Measurements from ENCODE around the gene MSI2.
A peak's percentile ranks its signal among the peaks of the same experiment; 100 is the strongest.
"Not testable (repeated sequence)": the region's sequence is repeated elsewhere in the genome, so short reads cannot be mapped to it uniquely, and the experiment has no call there.

MSI2 gene

GRCh38 chr17:57290981-57291380, 34.7 kb downstream of the MSI2 start:
- no peak for DNase-seq (ENCODE audit: low read depth in 2 of 2)

GRCh38 chr17:57292091-57292490, 35.8 kb downstream of the MSI2 start:
- DNase-seq (ENCODE audit: low read depth in 2 of 2) = no peak

- DNase-seq (ENCODE audit: low read depth in 2 of 2) = no peak
Measured at GRCh38 chr17:57293077-57293476, 36.8 kb downstream of the MSI2 start.

GRCh38 chr17:57294101-57294500, 37.8 kb downstream of the MSI2 start:
- DNase-seq (ENCODE audit: low read depth in 2 of 2) = no peak

GRCh38 chr17:57294629-57295501, 38.5 kb downstream of the MSI2 start:
- DNase-seq (ENCODE audit: low read depth in 2 of 2) = peak in 1 of 2 donors; percentile 6

- DNase-seq (ENCODE audit: low read depth in 2 of 2) = no peak
Measured at GRCh38 chr17:57295526-57296023, 39.3 kb downstream of the MSI2 start.

GRCh38 chr17:57296231-57296630, 39.9 kb downstream of the MSI2 start:
- DNase-seq (ENCODE audit: low read depth in 2 of 2) = no peak

- DNase-seq (ENCODE audit: low read depth in 2 of 2) = no peak
Measured at GRCh38 chr17:57299176-57299575, 42.9 kb downstream of the MSI2 start.

- not testable (repeated sequence) for DNase-seq (ENCODE audit: low read depth in 2 of 2)
Measured at GRCh38 chr17:57300592-57300991, 44.3 kb downstream of the MSI2 start.

GRCh38 chr17:57302690-57303465, 46.6 kb downstream of the MSI2 start:
- DNase-seq (ENCODE audit: low read depth in 2 of 2) = no peak

GRCh38 chr17:57305144-57305728, 48.9 kb downstream of the MSI2 start:
- DNase-seq (ENCODE audit: low read depth in 2 of 2) = no peak

GRCh38 chr17:57305908-57306504, 49.7 kb downstream of the MSI2 start:
- no peak for DNase-seq (ENCODE audit: low read depth in 2 of 2)

GRCh38 chr17:57308543-57309186, 52.3 kb downstream of the MSI2 start:
- no peak for DNase-seq (ENCODE audit: low read depth in 2 of 2)

GRCh38 chr17:57309479-57309878, 53.2 kb downstream of the MSI2 start:
- DNase-seq (ENCODE audit: low read depth in 2 of 2) = no peak

- no peak for DNase-seq (ENCODE audit: low read depth in 2 of 2)
Measured at GRCh38 chr17:57311281-57312216, 55.2 kb downstream of the MSI2 start.

- DNase-seq (ENCODE audit: low read depth in 2 of 2) = no peak
Measured at GRCh38 chr17:57312242-57312641, 55.9 kb downstream of the MSI2 start.

- no peak for DNase-seq (ENCODE audit: low read depth in 2 of 2)
Measured at GRCh38 chr17:57313097-57313835, 56.9 kb downstream of the MSI2 start.

- DNase-seq (ENCODE audit: low read depth in 2 of 2) = no peak
Measured at GRCh38 chr17:57315061-57316015, 59.0 kb downstream of the MSI2 start.

Data from stimulated activated CD8-positive, alpha-beta memory T cell treated with anti-CD3 and anti-CD28 coated beads, Interleukin-15, amount 100 ng/mL, for 48 hours (primary cell).